ENCODE measurements around the gene RNF150.

GRCh38 chr4:140888054-140888453 lies 245.2 kb downstream of the RNF150 start:
- TF ChIP-seq CTCF (IDR thresholded peaks at IDR 0.05) (no peak), POLR2A (IDR thresholded peaks at IDR 0.05) (no peak)
